ENCODE results near the gene FBXO7.
A peak's percentile ranks its signal among the peaks of the same experiment; 100 is the strongest.

FBXO7 gene

DNA sequence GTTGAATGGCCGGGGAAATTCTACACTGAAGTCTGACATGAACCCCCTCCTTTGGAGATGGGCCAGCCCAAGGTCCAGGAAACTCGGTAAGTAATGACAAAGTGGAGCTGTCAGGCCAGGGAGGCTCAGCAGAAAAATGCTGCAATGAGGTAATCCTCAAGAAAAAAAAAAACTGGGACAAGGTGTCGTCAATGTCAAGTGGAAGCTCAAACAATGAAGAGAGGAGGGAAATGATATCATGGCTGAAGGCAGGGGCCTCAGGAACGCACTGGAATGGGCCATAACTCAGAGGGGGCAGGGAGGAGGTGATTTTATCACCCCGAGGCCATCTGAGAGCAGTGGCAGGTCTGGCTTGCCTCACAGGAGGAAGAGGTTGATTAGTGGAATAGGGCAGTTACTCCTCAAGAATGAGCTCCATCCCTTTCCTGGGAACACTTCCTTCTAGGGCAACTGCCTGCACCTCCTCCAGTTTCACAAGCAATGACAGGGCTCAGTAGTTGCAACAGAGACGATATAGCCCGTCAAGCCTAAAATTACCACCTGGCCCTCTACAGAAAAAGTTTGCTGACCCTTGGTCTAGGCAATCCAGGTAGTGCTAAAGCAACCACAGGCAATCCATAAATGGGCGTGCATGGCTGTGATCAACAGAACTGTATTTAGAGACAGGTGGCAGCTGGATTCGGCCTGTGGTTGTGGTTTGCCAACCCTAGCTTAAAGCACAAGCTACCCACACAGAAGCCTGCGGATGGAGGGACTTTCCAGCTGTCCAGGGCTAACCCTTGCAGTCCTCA lies 65.2 kb downstream of the FBXO7 start:
- ChIA-PET POLR2A (interaction anchor here (0.6 to 1.1 kb wide), 3 partner anchors 82 to 262 kb away, joined by 3 to 9 read pairs (median 5); partner anchors contain the start of gene TIMP3), CTCF (interaction anchor here (0.6 to 2.3 kb wide), 9 partner anchors 10 to 697 kb away, joined by 3 to 21 read pairs (median 4); no protein-coding TSS in a partner anchor)
- H3K4me3 ChIP-seq (ENCODE audit: low read depth, low read length), result no peak overlapping the region
- no peaks in the 10 kb centered on the region for H3K36me3 ChIP-seq (ENCODE audit: control insufficient read depth in 2 of 2, insufficient read depth in 1 of 2, low read length in 2 of 2)
- no peaks in the 10 kb centered on the region for H3K9me3 ChIP-seq (ENCODE audit: control insufficient read depth, insufficient read depth, low read depth, low read length)
- peaks cover 2% of the 10 kb centered on the region for H3K4me1 ChIP-seq (ENCODE audit: control insufficient read depth, insufficient read depth, low read length)
- no peak overlapping the region for H3K27ac ChIP-seq (ENCODE audit: extremely low read depth, low read depth, low read length)
- TF ChIP-seq ZNF600 (tag by site-specific recombination; IDR thresholded peaks at IDR 0.05), result peak; percentile 26; the same call in 1 of the 2 replicates
- 0 out of 2 replicates have a peak, but pooled peaks have one; percentile 42 for TF ChIP-seq ZFP69B (tag by site-specific recombination; IDR thresholded peaks at IDR 0.05)
- peak; percentile 81; the same call in 1 of the 2 replicates for TF ChIP-seq PRDM6 (tag by site-specific recombination; IDR thresholded peaks at IDR 0.05)
- TF ChIP-seq ZBTB17 (tag by site-specific recombination; IDR thresholded peaks at IDR 0.05), result 0 out of 2 replicates have a peak, but pooled peaks have one; percentile 37
- TF ChIP-seq ZNF660 (tag by site-specific recombination; IDR thresholded peaks at IDR 0.05), result 0 out of 2 replicates have a peak, but pooled peaks have one; percentile 70
- TF ChIP-seq ZNF24 (tag by site-specific recombination; IDR thresholded peaks at IDR 0.05), result 0 out of 2 replicates have a peak, but pooled peaks have one; percentile 72
- TF ChIP-seq ZNF211 (tag by site-specific recombination; IDR thresholded peaks at IDR 0.05; ENCODE audit: low read depth), result no peak
- TF ChIP-seq, protein P1, sequence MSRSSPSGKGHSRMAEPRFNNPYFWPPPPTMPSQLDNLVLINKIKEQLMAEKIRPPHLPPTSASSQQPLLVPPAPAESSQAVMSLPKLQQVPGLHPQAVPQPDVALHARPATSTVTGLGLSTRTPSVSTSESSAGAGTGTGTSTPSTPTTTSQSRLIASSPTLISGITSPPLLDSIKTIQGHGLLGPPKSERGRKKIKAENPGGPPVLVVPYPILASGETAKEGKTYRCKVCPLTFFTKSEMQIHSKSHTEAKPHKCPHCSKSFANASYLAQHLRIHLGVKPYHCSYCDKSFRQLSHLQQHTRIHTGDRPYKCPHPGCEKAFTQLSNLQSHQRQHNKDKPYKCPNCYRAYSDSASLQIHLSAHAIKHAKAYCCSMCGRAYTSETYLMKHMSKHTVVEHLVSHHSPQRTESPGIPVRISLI (tag by site-specific recombination; IDR thresholded peaks at IDR 0.05), result peak; percentile 79
- TF ChIP-seq, protein P2, sequence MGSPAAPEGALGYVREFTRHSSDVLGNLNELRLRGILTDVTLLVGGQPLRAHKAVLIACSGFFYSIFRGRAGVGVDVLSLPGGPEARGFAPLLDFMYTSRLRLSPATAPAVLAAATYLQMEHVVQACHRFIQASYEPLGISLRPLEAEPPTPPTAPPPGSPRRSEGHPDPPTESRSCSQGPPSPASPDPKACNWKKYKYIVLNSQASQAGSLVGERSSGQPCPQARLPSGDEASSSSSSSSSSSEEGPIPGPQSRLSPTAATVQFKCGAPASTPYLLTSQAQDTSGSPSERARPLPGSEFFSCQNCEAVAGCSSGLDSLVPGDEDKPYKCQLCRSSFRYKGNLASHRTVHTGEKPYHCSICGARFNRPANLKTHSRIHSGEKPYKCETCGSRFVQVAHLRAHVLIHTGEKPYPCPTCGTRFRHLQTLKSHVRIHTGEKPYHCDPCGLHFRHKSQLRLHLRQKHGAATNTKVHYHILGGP (tag by site-specific recombination; IDR thresholded peaks at IDR 0.05), result no peak
- TF ChIP-seq ATF2 (tag by site-specific recombination; IDR thresholded peaks at IDR 0.05; ENCODE audit: low read depth), result peak; percentile 95
- TF ChIP-seq, protein P3, sequence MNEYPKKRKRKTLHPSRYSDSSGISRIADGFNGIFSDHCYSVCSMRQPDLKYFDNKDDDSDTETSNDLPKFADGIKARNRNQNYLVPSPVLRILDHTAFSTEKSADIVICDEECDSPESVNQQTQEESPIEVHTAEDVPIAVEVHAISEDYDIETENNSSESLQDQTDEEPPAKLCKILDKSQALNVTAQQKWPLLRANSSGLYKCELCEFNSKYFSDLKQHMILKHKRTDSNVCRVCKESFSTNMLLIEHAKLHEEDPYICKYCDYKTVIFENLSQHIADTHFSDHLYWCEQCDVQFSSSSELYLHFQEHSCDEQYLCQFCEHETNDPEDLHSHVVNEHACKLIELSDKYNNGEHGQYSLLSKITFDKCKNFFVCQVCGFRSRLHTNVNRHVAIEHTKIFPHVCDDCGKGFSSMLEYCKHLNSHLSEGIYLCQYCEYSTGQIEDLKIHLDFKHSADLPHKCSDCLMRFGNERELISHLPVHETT (tag by site-specific recombination; IDR thresholded peaks at IDR 0.05), result peak; percentile 76; the same call in 1 of the 2 replicates
- TF ChIP-seq INSM2 (tag by site-specific recombination; IDR thresholded peaks at IDR 0.05), result peak; percentile 85
- no peak for TF ChIP-seq ZSCAN23 (tag by site-specific recombination; IDR thresholded peaks at IDR 0.05)
- TF ChIP-seq ZNF324 (tag by site-specific recombination; IDR thresholded peaks at IDR 0.05), result peak; percentile 86
- TF ChIP-seq, protein P4, sequence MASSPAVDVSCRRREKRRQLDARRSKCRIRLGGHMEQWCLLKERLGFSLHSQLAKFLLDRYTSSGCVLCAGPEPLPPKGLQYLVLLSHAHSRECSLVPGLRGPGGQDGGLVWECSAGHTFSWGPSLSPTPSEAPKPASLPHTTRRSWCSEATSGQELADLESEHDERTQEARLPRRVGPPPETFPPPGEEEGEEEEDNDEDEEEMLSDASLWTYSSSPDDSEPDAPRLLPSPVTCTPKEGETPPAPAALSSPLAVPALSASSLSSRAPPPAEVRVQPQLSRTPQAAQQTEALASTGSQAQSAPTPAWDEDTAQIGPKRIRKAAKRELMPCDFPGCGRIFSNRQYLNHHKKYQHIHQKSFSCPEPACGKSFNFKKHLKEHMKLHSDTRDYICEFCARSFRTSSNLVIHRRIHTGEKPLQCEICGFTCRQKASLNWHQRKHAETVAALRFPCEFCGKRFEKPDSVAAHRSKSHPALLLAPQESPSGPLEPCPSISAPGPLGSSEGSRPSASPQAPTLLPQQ (tag by site-specific recombination; IDR thresholded peaks at IDR 0.05), result peak; percentile 84
- TF ChIP-seq ZBTB48 (tag by site-specific recombination; IDR thresholded peaks at IDR 0.05), result 0 out of 2 replicates have a peak, but pooled peaks have one; percentile 41
- 0 out of 2 replicates have a peak, but pooled peaks have one; percentile 16 for TF ChIP-seq ZNF394 (tag by site-specific recombination; IDR thresholded peaks at IDR 0.05; ENCODE audit: borderline replicate concordance)
- peak; percentile 92 for TF ChIP-seq GLIS1 (tag by site-specific recombination; IDR thresholded peaks at IDR 0.05)
- TF ChIP-seq SP7 (tag by site-specific recombination; IDR thresholded peaks at IDR 0.05), result peak; percentile 86
- TF ChIP-seq, protein P5, sequence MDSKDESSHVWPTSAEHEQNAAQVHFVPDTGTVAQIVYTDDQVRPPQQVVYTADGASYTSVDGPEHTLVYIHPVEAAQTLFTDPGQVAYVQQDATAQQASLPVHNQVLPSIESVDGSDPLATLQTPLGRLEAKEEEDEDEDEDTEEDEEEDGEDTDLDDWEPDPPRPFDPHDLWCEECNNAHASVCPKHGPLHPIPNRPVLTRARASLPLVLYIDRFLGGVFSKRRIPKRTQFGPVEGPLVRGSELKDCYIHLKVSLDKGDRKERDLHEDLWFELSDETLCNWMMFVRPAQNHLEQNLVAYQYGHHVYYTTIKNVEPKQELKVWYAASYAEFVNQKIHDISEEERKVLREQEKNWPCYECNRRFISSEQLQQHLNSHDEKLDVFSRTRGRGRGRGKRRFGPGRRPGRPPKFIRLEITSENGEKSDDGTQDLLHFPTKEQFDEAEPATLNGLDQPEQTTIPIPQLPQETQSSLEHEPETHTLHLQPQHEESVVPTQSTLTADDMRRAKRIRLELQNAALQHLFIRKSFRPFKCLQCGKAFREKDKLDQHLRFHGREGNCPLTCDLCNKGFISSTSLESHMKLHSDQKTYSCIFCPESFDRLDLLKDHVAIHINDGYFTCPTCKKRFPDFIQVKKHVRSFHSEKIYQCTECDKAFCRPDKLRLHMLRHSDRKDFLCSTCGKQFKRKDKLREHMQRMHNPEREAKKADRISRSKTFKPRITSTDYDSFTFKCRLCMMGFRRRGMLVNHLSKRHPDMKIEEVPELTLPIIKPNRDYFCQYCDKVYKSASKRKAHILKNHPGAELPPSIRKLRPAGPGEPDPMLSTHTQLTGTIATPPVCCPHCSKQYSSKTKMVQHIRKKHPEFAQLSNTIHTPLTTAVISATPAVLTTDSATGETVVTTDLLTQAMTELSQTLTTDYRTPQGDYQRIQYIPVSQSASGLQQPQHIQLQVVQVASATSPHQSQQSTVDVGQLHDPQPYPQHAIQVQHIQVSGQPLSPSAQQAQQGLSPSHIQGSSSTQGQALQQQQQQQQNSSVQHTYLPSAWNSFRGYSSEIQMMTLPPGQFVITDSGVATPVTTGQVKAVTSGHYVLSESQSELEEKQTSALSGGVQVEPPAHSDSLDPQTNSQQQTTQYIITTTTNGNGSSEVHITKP (tag by site-specific recombination; IDR thresholded peaks at IDR 0.05), result peak; percentile 99
- peak; percentile 35; the same call in 1 of the 2 replicates for TF ChIP-seq OSR2 (tag by site-specific recombination; IDR thresholded peaks at IDR 0.05)
